GM18951 (cell line): Measurements from ENCODE around the gene SELPLG.

ENCODE experiments used
- POLR2A ChIP-seq: IDR thresholded peaks from 4 replicates; pipeline ENCODE4 v1.6.1; 2011; ENCODE audit warnings: mild to moderate bottlenecking; ENCODE audit not compliant: insufficient read length, insufficient read depth; ENCODE audit errors: extremely low read depth
- in situ Hi-C: fragments of 300-500 bp; cut with MboI; formaldehyde crosslinking; loops from one replicate; pipeline ENCODE4 v1.12.0; 2022; ENCODE audit warnings: low sequenced_read_pairs, mixed read lengths, inconsistent platforms; ENCODE audit not compliant: unreplicated experiment

The SELPLG gene

GRCh38 chr12:108633534-108634248 is at the start of gene SELPLG:
SELPLG (minus strand) TSS chr12:108633894; CDS start chr12:108624307, 9,587 bp downstream.
- peak; percentile 66 for TF ChIP-seq POLR2A
- in situ Hi-C loops = no loop called here

GRCh38 chr12:108681317-108681716 is 47.6 kb upstream of the SELPLG start:
- no peak for TF ChIP-seq POLR2A
- in situ Hi-C loops = no loop called here

- in situ Hi-C loops = no loop called here
- TF ChIP-seq POLR2A = no peak
Measured at GRCh38 chr12:108679106-108679681, 45.5 kb upstream of the SELPLG start.

- in situ Hi-C loops = no loop called here
- TF ChIP-seq POLR2A = no peak
Measured at GRCh38 chr12:108678104-108678730, 44.5 kb upstream of the SELPLG start.

- in situ Hi-C loops = no loop called here
- TF ChIP-seq POLR2A = no peak
Measured at GRCh38 chr12:108677381-108677780, 43.7 kb upstream of the SELPLG start.

GRCh38 chr12:108676707-108677106 is 43.0 kb upstream of the SELPLG start:
- in situ Hi-C loops = no loop called here
- TF ChIP-seq POLR2A = no peak

GRCh38 chr12:108675792-108676191 is 42.1 kb upstream of the SELPLG start:
- in situ Hi-C loops = no loop called here
- no peak for TF ChIP-seq POLR2A

GRCh38 chr12:108672054-108672453 is 38.4 kb upstream of the SELPLG start:
- in situ Hi-C loops = loop anchor here (25.0 kb wide), 2 partner anchors 265 to 390 kb away; partner anchors contain the start of gene USP30
- TF ChIP-seq POLR2A = no peak

- no peak for TF ChIP-seq POLR2A
- in situ Hi-C loops = loop anchor here (25.0 kb wide), 2 partner anchors 266 to 391 kb away; partner anchors contain the start of gene USP30
Measured at GRCh38 chr12:108671110-108671509, 37.4 kb upstream of the SELPLG start.

GRCh38 chr12:108670066-108670631 is 36.5 kb upstream of the SELPLG start:
- in situ Hi-C loops = loop anchor here (25.0 kb wide), 2 partner anchors 267 to 392 kb away; partner anchors contain the start of gene USP30

GRCh38 chr12:108668542-108668941 is 34.8 kb upstream of the SELPLG start:
- no peak for TF ChIP-seq POLR2A
- in situ Hi-C loops = loop anchor here (10.0 to 25.0 kb wide), 3 partner anchors 136 to 394 kb away; partner anchors contain the start of gene USP30

More at GRCh38 chr12:108670066-108670631, 36.5 kb upstream of the SELPLG start:
- no peak for TF ChIP-seq POLR2A

GRCh38 chr12:108668063-108668462 is 34.4 kb upstream of the SELPLG start:
- in situ Hi-C loops = loop anchor here (10.0 to 25.0 kb wide), 3 partner anchors 137 to 394 kb away; partner anchors contain the start of gene USP30
- no peak for TF ChIP-seq POLR2A

GRCh38 chr12:108667349-108667748 is 33.7 kb upstream of the SELPLG start:
- TF ChIP-seq POLR2A = no peak
- in situ Hi-C loops = loop anchor here (10.0 to 25.0 kb wide), 3 partner anchors 137 to 395 kb away; partner anchors contain the start of gene USP30

- TF ChIP-seq POLR2A = no peak
- in situ Hi-C loops = loop anchor here (10.0 to 25.0 kb wide), 3 partner anchors 138 to 396 kb away; partner anchors contain the start of gene USP30
Measured at GRCh38 chr12:108666401-108666881, 32.7 kb upstream of the SELPLG start.
